Suprapubic skin (tissue), 4 donors: ENCODE data around the gene TBC1D5.

Source experiments
- CTCF ChIP-seq, 2 donors: fragments of 200-600 bp in 1 of 2; fragments of 450-650 bp in 1 of 2; sonication (generic) in 1 of 2; IDR thresholded peaks; one replicate each; pipeline ENCODE4 v1.5.1; 2016 to 2019; ENCODE audit warnings: antibody characterized with exemption in 2 of 2, mild to moderate bottlenecking in 1 of 2, moderate library complexity in 1 of 2
- EP300 ChIP-seq: sonication (generic); formaldehyde crosslinking; IDR thresholded peaks from one replicate; pipeline ENCODE4 v1.6.1; 2017; ENCODE audit warnings: antibody characterized with exemption
- POLR2A ChIP-seq, 2 donors: fragments of 450-650 bp; IDR thresholded peaks; one replicate each; pipeline ENCODE4 v1.6.1; 2017; ENCODE audit warnings: antibody characterized with exemption in 2 of 2, mild to moderate bottlenecking in 2 of 2, moderate library complexity in 2 of 2
- POLR2AphosphoS5 ChIP-seq, 3 donors: sonication (generic); formaldehyde crosslinking; IDR thresholded peaks; one replicate each; pipeline ENCODE4 v1.6.1; 2017; ENCODE audit warnings: antibody characterized with exemption in 3 of 3

DNA sequence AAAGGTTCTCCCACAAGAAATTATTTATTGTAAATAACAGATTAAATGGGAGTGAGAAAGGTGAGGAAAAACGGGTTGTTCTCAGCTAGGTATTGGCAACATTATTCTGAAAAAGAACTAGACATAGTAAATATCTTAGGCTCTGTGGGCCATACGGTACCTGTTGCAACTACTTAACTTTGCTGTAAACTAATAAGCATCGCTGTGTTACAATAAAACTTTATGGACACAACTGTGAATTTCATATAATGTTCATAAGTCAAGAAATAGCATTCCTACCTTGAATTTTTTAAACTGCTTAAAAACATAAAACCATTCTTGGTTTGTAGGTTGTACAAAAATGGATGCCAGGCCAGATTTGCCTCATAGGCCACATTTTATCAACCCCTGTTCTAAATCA lies 183.9 kb downstream of the TBC1D5 start:
- TF ChIP-seq POLR2A (IDR thresholded peaks at IDR 0.05) (no peak), CTCF (IDR thresholded peaks at IDR 0.05) (no peak), EP300 (no peak), POLR2AphosphoS5 (IDR thresholded peaks at IDR 0.05) (no peak)
